Measurements from ENCODE around the gene PROK2. TPM values are rescaled to one million over a fixed set of nuclear protein-coding genes. Genes with fewer than 3 reads are reported as not detected.

PROK2 gene
- total RNA-seq, 1 experiment from 2014 or later: 1.4 TPM

GRCh38 chr3:71759401-71759800, 25.5 kb downstream of the PROK2 start:
- H3K79me1 ChIP-seq (ENCODE audit: insufficient read depth, low read depth, low read length, poor library complexity, severe bottlenecking): no peaks in the 10 kb centered on the region
- no peak overlapping the region for H3K23ac ChIP-seq (ENCODE audit: insufficient read length, low read depth, low read length)
- no peaks in the 10 kb centered on the region for H3K27me3 ChIP-seq (ENCODE audit: insufficient read depth, low read length)
- H3K9me3 Mint-ChIP-seq: no peaks in the 10 kb centered on the region; a peak in 1 of 5 replicates
- H2BK12ac ChIP-seq (ENCODE audit: insufficient read length, low read depth, low read length): no peak overlapping the region
- H3K4me2 ChIP-seq (ENCODE audit: insufficient read depth, insufficient read length, low read length): no peak overlapping the region
- peaks cover 11 to 12% of the 10 kb centered on the region in 2 experiments for H3K4me1 Mint-ChIP-seq
- peaks cover 22% of the 10 kb centered on the region for H3K27me3 Mint-ChIP-seq (ENCODE audit: low read depth)
- no peak overlapping the region for H3K9ac ChIP-seq (ENCODE audit: extremely low read depth, insufficient read length, low read length)
- H4K5ac ChIP-seq (ENCODE audit: insufficient read length, low read depth, low read length): no peak overlapping the region
- H3K9me3 ChIP-seq (ENCODE audit: control insufficient read depth, low read depth, low read length): no peaks in the 10 kb centered on the region
- H3K4ac ChIP-seq (ENCODE audit: low read depth, low read length): no peak overlapping the region
- peaks cover 4% of the 10 kb centered on the region for H3K23me2 ChIP-seq (ENCODE audit: insufficient read length, low read depth, low read length, poor library complexity, severe bottlenecking)
- no peak overlapping the region for H3K14ac ChIP-seq (ENCODE audit: insufficient read depth, low read length)
- TF ChIP-seq, protein P1, sequence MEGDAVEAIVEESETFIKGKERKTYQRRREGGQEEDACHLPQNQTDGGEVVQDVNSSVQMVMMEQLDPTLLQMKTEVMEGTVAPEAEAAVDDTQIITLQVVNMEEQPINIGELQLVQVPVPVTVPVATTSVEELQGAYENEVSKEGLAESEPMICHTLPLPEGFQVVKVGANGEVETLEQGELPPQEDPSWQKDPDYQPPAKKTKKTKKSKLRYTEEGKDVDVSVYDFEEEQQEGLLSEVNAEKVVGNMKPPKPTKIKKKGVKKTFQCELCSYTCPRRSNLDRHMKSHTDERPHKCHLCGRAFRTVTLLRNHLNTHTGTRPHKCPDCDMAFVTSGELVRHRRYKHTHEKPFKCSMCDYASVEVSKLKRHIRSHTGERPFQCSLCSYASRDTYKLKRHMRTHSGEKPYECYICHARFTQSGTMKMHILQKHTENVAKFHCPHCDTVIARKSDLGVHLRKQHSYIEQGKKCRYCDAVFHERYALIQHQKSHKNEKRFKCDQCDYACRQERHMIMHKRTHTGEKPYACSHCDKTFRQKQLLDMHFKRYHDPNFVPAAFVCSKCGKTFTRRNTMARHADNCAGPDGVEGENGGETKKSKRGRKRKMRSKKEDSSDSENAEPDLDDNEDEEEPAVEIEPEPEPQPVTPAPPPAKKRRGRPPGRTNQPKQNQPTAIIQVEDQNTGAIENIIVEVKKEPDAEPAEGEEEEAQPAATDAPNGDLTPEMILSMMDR (conservative IDR thresholded peaks at IDR 0.05): no peak
- no peak overlapping the region for H3K27ac Mint-ChIP-seq
- no peak overlapping the region for H3K4me3 Mint-ChIP-seq
- no peak overlapping the region for H3T11ph ChIP-seq (ENCODE audit: low read length)
- H4K91ac ChIP-seq (ENCODE audit: insufficient read length, low read depth, low read length): no peak overlapping the region
- no peak overlapping the region for H3K56ac ChIP-seq (ENCODE audit: insufficient read length, low read depth, low read length)
- no peak overlapping the region for H2BK5ac ChIP-seq (ENCODE audit: insufficient read length, low read length)
- no peaks in the 10 kb centered on the region for H4K20me1 ChIP-seq (ENCODE audit: control insufficient read depth, insufficient read depth, insufficient read length)
- no peak overlapping the region for H2AFZ ChIP-seq (ENCODE audit: low read length)
- H3K27ac ChIP-seq (ENCODE audit: insufficient read length, low read depth, low read length): no peak overlapping the region
- H3K36me3 Mint-ChIP-seq (ENCODE audit: insufficient read depth in 1 of 3, low read depth in 3 of 3): peaks cover 0 to 4% (median 2%) of the 10 kb centered on the region in 3 experiments; a peak in 3 of 7 replicates
- no peak overlapping the region for H2AK5ac ChIP-seq (ENCODE audit: insufficient read length, low read length)
- H3K18ac ChIP-seq (ENCODE audit: insufficient read length, low read depth, low read length): no peak overlapping the region
- no peak overlapping the region for H2BK15ac ChIP-seq (ENCODE audit: low read depth, low read length)
- no peaks in the 10 kb centered on the region for H3K4me1 ChIP-seq (ENCODE audit: insufficient read depth, low read length)
- no peak overlapping the region for H2BK20ac ChIP-seq (ENCODE audit: low read depth, low read length, poor library complexity, severe bottlenecking)
- no peaks in the 10 kb centered on the region for H3K79me2 ChIP-seq (ENCODE audit: insufficient read depth, low read length)
- WGBS (ENCODE audit: extremely low coverage, insufficient read length, low lambda C conversion rate): no CpG with 5 or more reads among the region's 5 CpGs
- H4K8ac ChIP-seq (replicated peaks; ENCODE audit: insufficient read length, low read depth, low read length): no peak overlapping the region
- DNase-seq: no peak
- H2BK120ac ChIP-seq (ENCODE audit: low read depth, low read length, poor library complexity, severe bottlenecking): no peak overlapping the region

Measured in H9 (cell line).